GM19025 (cell line): ENCODE data around the gene ANKRD34A.

Source experiments
- ATAC-seq: cut with Tn5 transposase; IDR thresholded peaks from one replicate; pipeline ENCODE4 v1.9.1; 2021; ENCODE audit warnings: mild to moderate bottlenecking, low read depth, moderate library complexity; ENCODE audit not compliant: unreplicated experiment

Gene ANKRD34A

GRCh38 chr1:145916745-145917144, 47.6 kb downstream of the ANKRD34A start:
- no peak for ATAC-seq

GRCh38 chr1:145912128-145912641, 52.2 kb downstream of the ANKRD34A start:
- no peak for ATAC-seq
